ENCODE data around the gene FAM217B.

GRCh38 chr20:59939879-59940128 is 385 bp upstream of the FAM217B start:
- TF ChIP-seq EZH2 (IDR thresholded peaks at IDR 0.05; ENCODE audit: low read depth, low read length, severe bottlenecking) (peak; percentile 39), CTCF (IDR thresholded peaks at IDR 0.05; ENCODE audit: control extremely low read depth in 1 of 3, insufficient read depth in 1 of 3, low read depth in 1 of 3, low read length in 3 of 3) (no peak), RAD21 (IDR thresholded peaks at IDR 0.05 in 1 of 2, conservative IDR thresholded peaks at IDR 0.05 in 1 of 2; ENCODE audit: low read depth in 2 of 2, low read length in 2 of 2) (no peak), BACH1 (IDR thresholded peaks at IDR 0.05; ENCODE audit: low read length) (no peak), SP1 (IDR thresholded peaks at IDR 0.05; ENCODE audit: low read depth, low read length) (no peak), POLR2A (IDR thresholded peaks at IDR 0.05; ENCODE audit: control extremely low read depth in 1 of 2, low read depth in 2 of 2, low read length in 2 of 2) (no peak), KDM5A (IDR thresholded peaks at IDR 0.05; ENCODE audit: low read length) (no peak), ZNF274 (IDR thresholded peaks at IDR 0.05; ENCODE audit: borderline replicate concordance, extremely low read depth, low read length) (no peak), HDAC6 (IDR thresholded peaks at IDR 0.05; ENCODE audit: low read depth, low read length) (no peak), KDM1A (IDR thresholded peaks at IDR 0.05; ENCODE audit: borderline replicate concordance, low read length) (no peak)

Data from H1 (cell line).